Transverse colon (tissue), 4 donors: ENCODE results near the gene CEP170B.

ENCODE experiments used
- CTCF ChIP-seq, 5 experiments: fragments of 200-600 bp in 3 of 5; fragments of 450-650 bp in 2 of 5; sonication (generic) in 3 of 5; IDR thresholded peaks; 1 replicate in 2 of 5; 2 replicates in 3 of 5; pipeline ENCODE4 v1.5.1; 2016 to 2017; ENCODE audit warnings: antibody characterized with exemption in 5 of 5, inconsistent platforms in 3 of 5, mild to moderate bottlenecking in 2 of 5, moderate library complexity in 1 of 5
- POLR2A ChIP-seq: fragments of 450-650 bp; IDR thresholded peaks from one replicate; pipeline ENCODE4 v1.6.1; 2016; ENCODE audit warnings: antibody characterized with exemption, mild to moderate bottlenecking, moderate library complexity
- POLR2AphosphoS5 ChIP-seq, 3 donors: sonication (generic); formaldehyde crosslinking; IDR thresholded peaks; one replicate each; pipeline ENCODE4 v1.6.1; 2016; ENCODE audit warnings: antibody characterized with exemption in 3 of 3

GRCh38 chr14:104863923-104864266 is 1.2 kb upstream of the CEP170B start:
- TF ChIP-seq CTCF (IDR thresholded peaks at IDR 0.05) (no peak), POLR2A (no peak), POLR2AphosphoS5 (IDR thresholded peaks at IDR 0.05) (no peak)
